CD4-positive, alpha-beta T cell (primary cell): ENCODE results near the gene CXXC1. TPM values are rescaled to one million over a fixed set of nuclear protein-coding genes. Genes with fewer than 3 reads are reported as not detected.

Source experiments
- ATAC-seq: fragments of 200-7000 bp; cut with Tn5 transposase; one replicate; pipeline ENCODE4 v1.10.0; 2022; ENCODE audit warnings: mild to moderate bottlenecking; ENCODE audit not compliant: poor library complexity
- CTCF ChIA-PET: fragments of 350-600 bp; sonication (Branson Sonifier 250); formaldehyde crosslinking; loops from one replicate; lab custom pipeline; 2021; ENCODE audit warnings: antibody characterized with exemption, inconsistent platforms; lab: Charles Lee
- POLR2A ChIA-PET: fragments of 350-600 bp; sonication (Branson Sonifier 250); formaldehyde crosslinking; loops from one replicate; lab custom pipeline; 2021; ENCODE audit warnings: antibody characterized with exemption, inconsistent platforms; lab: Charles Lee
- DNase-seq, 14 experiments: peaks; one replicate each; pipeline ENCODE4 v3.0.0-alpha.2; 2013 to 2020; ENCODE audit warnings: mixed read lengths in 2 of 14
- H3K27ac ChIP-seq, 2 donors: one replicate each; pipeline versions ENCODE4 v1.5.1 to v1.7.0; 2013; ENCODE audit warnings: low read length in 2 of 2, low read depth in 1 of 2, mild to moderate bottlenecking in 1 of 2
- H3K27me3 ChIP-seq, 2 experiments: 1 replicate in 1 of 2; 2 replicates in 1 of 2; pipeline versions ENCODE4 v1.6.1 to v1.7.0; 2013; ENCODE audit warnings: low read length in 2 of 2, control low read depth in 1 of 2, mild to moderate bottlenecking in 1 of 2, moderate library complexity in 1 of 2; ENCODE audit not compliant: insufficient read depth in 2 of 2, control insufficient read depth in 1 of 2
- H3K36me3 ChIP-seq: one replicate; pipeline ENCODE4 v1.6.1; 2013; ENCODE audit warnings: low read length, control low read depth; ENCODE audit not compliant: insufficient read depth
- H3K4me1 ChIP-seq: one replicate; pipeline ENCODE4 v1.6.1; 2013; ENCODE audit warnings: low read length, control low read depth; ENCODE audit not compliant: insufficient read depth
- H3K4me3 ChIP-seq: one replicate; pipeline ENCODE4 v1.5.1; 2013; ENCODE audit warnings: mild to moderate bottlenecking, low read length, moderate library complexity
- H3K9me3 ChIP-seq, 2 experiments: 1 replicate in 1 of 2; 2 replicates in 1 of 2; pipeline versions ENCODE4 v1.6.1 to v1.7.0; 2013; ENCODE audit warnings: low read length in 2 of 2, mild to moderate bottlenecking in 2 of 2, control low read depth in 1 of 2, moderate library complexity in 1 of 2; ENCODE audit not compliant: control insufficient read depth in 1 of 2, insufficient read depth in 1 of 2
- H3K27ac Mint-ChIP-seq: one replicate; pipeline ENCODE4 v1.8.0; 2020; ENCODE audit warnings: mixed read lengths
- H3K27me3 Mint-ChIP-seq: one replicate; pipeline ENCODE4 v1.8.0; 2021; ENCODE audit warnings: mixed read lengths
- H3K36me3 Mint-ChIP-seq: one replicate; pipeline ENCODE4 v1.8.0; 2021; ENCODE audit warnings: low read depth, mixed read lengths
- H3K4me1 Mint-ChIP-seq: one replicate; pipeline ENCODE4 v1.8.0; 2021; ENCODE audit warnings: low read depth, mixed read lengths
- H3K4me3 Mint-ChIP-seq: one replicate; pipeline ENCODE4 v1.8.0; 2020; ENCODE audit warnings: mild to moderate bottlenecking, mixed read lengths
- H3K9me3 Mint-ChIP-seq: one replicate; pipeline ENCODE4 v1.8.0; 2020; ENCODE audit warnings: mixed read lengths
- intact Hi-C, 2 experiments: fragments of 100-400 bp; cut with DNase I in 1 of 2; cut with micrococcal nuclease in 1 of 2; formaldehyde crosslinking; loops; one replicate each; pipeline versions ENCODE4 v1.15.1 to v1.9.0; 2023 to 2025; cut with DNase I, micrococcal nuclease
- total RNA-seq, 174 experiments: library from RNA in 2 of 174; stranded (reverse) in 2 of 174; gene quantifications; one replicate each; pipeline ENCODE4 v1.2.3 and lab custom pipeline; 2021 to 2026
- TF ChIP-seq, protein P1 (sequence below): fragments of 200-600 bp; IDR thresholded peaks from one replicate; pipeline ENCODE4 v1.8.0; 2022; ENCODE audit warnings: antibody characterized with exemption, mild to moderate bottlenecking

CXXC1 gene
- total RNA-seq, 2 experiments from 2014 or later = 120 to 128 TPM

DNA sequence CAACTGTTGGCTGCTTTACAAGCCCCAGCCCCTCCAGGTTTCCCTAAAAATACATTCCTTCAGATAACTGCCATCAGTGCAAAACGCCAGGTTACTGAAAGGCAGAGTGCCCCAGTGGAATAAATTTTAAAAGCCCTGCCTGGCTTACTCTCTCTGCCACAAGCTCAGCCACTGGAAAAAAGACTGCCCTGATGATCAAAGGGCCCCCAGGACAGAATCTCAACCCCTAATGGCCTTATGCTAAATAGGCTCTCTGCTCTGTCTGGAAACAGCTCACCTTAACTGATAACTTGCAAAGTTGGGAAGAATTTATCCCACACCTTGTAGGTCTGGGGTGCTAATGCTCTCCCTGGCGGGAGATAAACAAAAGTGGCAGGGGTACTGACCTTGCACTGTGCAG, 55.1 kb downstream of the CXXC1 start:
- DNase-seq = no peak
- H3K4me1 Mint-ChIP-seq = no peaks in the 10 kb centered on the region
- no peak overlapping the region for H3K27ac Mint-ChIP-seq
- peaks cover 25% of the 10 kb centered on the region for H3K27me3 Mint-ChIP-seq
- ATAC-seq = no peak
- no peaks in the 10 kb centered on the region for H3K36me3 Mint-ChIP-seq
- no peaks in the 10 kb centered on the region for H3K36me3 ChIP-seq
- ChIA-PET POLR2A (no interaction called here), CTCF (no interaction called here)
- TF ChIP-seq, protein P1, sequence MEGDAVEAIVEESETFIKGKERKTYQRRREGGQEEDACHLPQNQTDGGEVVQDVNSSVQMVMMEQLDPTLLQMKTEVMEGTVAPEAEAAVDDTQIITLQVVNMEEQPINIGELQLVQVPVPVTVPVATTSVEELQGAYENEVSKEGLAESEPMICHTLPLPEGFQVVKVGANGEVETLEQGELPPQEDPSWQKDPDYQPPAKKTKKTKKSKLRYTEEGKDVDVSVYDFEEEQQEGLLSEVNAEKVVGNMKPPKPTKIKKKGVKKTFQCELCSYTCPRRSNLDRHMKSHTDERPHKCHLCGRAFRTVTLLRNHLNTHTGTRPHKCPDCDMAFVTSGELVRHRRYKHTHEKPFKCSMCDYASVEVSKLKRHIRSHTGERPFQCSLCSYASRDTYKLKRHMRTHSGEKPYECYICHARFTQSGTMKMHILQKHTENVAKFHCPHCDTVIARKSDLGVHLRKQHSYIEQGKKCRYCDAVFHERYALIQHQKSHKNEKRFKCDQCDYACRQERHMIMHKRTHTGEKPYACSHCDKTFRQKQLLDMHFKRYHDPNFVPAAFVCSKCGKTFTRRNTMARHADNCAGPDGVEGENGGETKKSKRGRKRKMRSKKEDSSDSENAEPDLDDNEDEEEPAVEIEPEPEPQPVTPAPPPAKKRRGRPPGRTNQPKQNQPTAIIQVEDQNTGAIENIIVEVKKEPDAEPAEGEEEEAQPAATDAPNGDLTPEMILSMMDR = no peak
- no peaks in the 10 kb centered on the region for H3K27me3 ChIP-seq
- no peak overlapping the region for H3K4me3 ChIP-seq
- no peak overlapping the region for H3K4me3 Mint-ChIP-seq
- no peak overlapping the region for H3K27ac ChIP-seq
- H3K9me3 ChIP-seq = no peaks in the 10 kb centered on the region
- H3K4me1 ChIP-seq = no peaks in the 10 kb centered on the region
- intact Hi-C loops = no loop called here
- H3K9me3 Mint-ChIP-seq = no peaks in the 10 kb centered on the region

Other genes starting within 250 kb of the CXXC1 start
- not detected for gene MYO5B, start 92.5 kb downstream of the CXXC1 start, total RNA-seq
- under 1 TPM; 0.33 to 0.47 TPM for gene CFAP53, start 21.2 kb downstream of the CXXC1 start, total RNA-seq
- gene MBD1, start 6.2 kb downstream of the CXXC1 start, total RNA-seq = 100 to 1,000 TPM; 103 to 107 TPM
- gene SKA1, start 87.4 kb upstream of the CXXC1 start, total RNA-seq = under 1 TPM; 0.08 to 0.20 TPM